RWPE1 (cell line): ENCODE data around the gene IFNA13.

ENCODE experiments used
- CTCF ChIA-PET: fragments of 350-600 bp; sonication (Branson Sonifier 250); formaldehyde crosslinking; extraction: SDS; loops from one replicate; lab custom pipeline; 2021; lab: Yijun Ruan, JAX
- POLR2A ChIA-PET: fragments of 400-600 bp; formaldehyde crosslinking; extraction: SDS; loops from one replicate; lab custom pipeline; 2020; ENCODE audit warnings: antibody characterized with exemption; ENCODE audit not compliant: low non-redundant PET; lab: Yijun Ruan, JAX
- DNase-seq: peaks from one replicate; pipeline ENCODE4 v3.0.0; 2012; ENCODE audit warnings: low spot score
- H3K27ac ChIP-seq: fragments of 450-650 bp; 2 replicates; pipeline ENCODE4 v1.5.1; 2017
- TF ChIP-seq, protein P1 (sequence below): fragments of 450-650 bp; conservative IDR thresholded peaks from 2 replicates; pipeline ENCODE4 v1.5.1; 2017; ENCODE audit warnings: low read depth, mild to moderate bottlenecking

IFNA13 gene

GRCh38 chr9:21408817-21409216 is 41.0 kb upstream of the IFNA13 start, which contains the start of gene IFNA8:
TSS of gene IFNA8 (plus strand) at chr9:21409117. CDS start at chr9:21409177, 60 bp downstream.
- TF ChIP-seq, protein P1, sequence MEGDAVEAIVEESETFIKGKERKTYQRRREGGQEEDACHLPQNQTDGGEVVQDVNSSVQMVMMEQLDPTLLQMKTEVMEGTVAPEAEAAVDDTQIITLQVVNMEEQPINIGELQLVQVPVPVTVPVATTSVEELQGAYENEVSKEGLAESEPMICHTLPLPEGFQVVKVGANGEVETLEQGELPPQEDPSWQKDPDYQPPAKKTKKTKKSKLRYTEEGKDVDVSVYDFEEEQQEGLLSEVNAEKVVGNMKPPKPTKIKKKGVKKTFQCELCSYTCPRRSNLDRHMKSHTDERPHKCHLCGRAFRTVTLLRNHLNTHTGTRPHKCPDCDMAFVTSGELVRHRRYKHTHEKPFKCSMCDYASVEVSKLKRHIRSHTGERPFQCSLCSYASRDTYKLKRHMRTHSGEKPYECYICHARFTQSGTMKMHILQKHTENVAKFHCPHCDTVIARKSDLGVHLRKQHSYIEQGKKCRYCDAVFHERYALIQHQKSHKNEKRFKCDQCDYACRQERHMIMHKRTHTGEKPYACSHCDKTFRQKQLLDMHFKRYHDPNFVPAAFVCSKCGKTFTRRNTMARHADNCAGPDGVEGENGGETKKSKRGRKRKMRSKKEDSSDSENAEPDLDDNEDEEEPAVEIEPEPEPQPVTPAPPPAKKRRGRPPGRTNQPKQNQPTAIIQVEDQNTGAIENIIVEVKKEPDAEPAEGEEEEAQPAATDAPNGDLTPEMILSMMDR: no peak
- CTCF ChIA-PET: no interaction called here
- POLR2A ChIA-PET: no interaction called here
- no peak for DNase-seq
- no peak within 1 kb of the TSS for H3K27ac ChIP-seq

DNA sequence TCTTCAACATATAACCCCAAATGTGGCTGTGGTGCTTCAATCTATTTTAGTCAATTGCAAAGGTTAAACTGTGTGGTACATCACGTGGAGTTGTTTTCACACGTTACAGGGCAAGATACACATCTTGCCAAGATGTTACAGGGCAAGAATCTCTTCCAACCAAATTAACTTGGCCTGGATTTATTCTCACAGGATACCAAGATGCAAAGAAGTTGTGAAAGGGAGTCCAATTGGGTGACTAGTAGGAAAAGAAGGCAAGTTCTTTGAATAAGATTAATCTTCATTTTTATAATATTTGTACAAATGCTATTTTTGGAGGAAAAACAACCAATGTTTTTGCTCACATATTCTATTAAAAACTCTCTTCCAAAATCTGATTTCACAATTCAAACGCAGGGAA is 36.3 kb upstream of the IFNA13 start:
- POLR2A ChIA-PET: no interaction called here
- DNase-seq: no peak
- TF ChIP-seq, protein P1: no peak
- CTCF ChIA-PET: no interaction called here
- H3K27ac ChIP-seq: no peak overlapping the region

DNA sequence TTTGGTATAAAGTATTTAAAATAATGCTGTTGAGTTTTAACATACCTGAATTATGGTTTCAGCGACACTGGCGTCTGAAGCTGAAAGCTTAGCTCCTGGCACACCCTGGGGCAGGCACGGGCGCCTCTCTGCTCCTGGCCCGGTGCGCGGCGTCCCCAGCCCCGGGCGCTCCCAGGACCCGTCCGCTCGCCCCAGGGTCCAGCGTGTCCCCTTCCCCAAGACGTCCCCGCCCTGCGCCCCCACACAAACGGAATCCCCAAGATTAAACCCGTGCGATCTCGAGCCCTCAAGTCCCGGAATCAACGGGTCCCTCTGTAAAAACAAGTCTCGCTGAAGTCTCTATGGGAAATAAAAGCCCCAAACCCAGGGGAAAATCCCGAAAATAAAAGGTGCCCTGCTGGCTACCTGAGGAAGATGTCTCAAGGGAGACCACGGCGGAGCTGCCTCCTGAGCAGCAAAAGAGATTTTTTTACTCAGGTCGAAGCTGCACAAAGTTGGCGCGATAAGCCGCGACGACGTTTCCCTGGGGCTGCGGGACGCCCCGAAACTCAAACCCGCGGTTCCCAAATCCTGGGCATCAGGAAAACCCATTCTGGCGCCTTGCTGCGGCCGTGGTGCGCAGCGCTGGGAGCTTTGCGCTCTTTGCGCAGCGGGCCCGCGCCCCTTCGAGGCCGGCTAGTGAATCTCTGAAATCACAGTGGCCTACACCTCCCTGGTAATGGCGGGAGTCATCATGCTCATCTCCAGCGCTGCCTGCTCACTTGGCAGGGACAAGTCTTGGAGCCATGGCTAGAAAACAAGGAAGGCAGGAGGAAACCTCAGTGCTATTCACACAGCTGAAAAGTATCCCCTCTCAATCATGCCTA is 34.8 kb upstream of the IFNA13 start:
- POLR2A ChIA-PET: no interaction called here
- H3K27ac ChIP-seq: no peak overlapping the region
- CTCF ChIA-PET: interaction anchor here (0.9 kb wide), 2 partner anchors 24 to 32 kb away, joined by 4 to 6 read pairs; no protein-coding TSS in a partner anchor
- DNase-seq: no peak
- TF ChIP-seq, protein P1: peak; percentile 42

- ChIA-PET POLR2A (no interaction called here), CTCF (interaction anchor here (0.7 kb wide), 1 partner anchor 10 kb away, joined by 3 read pairs; no protein-coding TSS in a partner anchor)
- DNase-seq: no peak
- no peak overlapping the region for H3K27ac ChIP-seq
- TF ChIP-seq, protein P1: no peak
These were observed 32.1 kb upstream of the IFNA13 start for GRCh38 chr9:21399956-21400355.

- ChIA-PET CTCF (interaction anchor here (0.6 to 0.7 kb wide), 2 partner anchors 10 to 214 kb away, joined by 3 read pairs; no protein-coding TSS in a partner anchor), POLR2A (no interaction called here)
- no peak overlapping the region for H3K27ac ChIP-seq
- no peak for DNase-seq
- TF ChIP-seq, protein P1: no peak
These were observed 31.2 kb upstream of the IFNA13 start for GRCh38 chr9:21398955-21399489.

DNA sequence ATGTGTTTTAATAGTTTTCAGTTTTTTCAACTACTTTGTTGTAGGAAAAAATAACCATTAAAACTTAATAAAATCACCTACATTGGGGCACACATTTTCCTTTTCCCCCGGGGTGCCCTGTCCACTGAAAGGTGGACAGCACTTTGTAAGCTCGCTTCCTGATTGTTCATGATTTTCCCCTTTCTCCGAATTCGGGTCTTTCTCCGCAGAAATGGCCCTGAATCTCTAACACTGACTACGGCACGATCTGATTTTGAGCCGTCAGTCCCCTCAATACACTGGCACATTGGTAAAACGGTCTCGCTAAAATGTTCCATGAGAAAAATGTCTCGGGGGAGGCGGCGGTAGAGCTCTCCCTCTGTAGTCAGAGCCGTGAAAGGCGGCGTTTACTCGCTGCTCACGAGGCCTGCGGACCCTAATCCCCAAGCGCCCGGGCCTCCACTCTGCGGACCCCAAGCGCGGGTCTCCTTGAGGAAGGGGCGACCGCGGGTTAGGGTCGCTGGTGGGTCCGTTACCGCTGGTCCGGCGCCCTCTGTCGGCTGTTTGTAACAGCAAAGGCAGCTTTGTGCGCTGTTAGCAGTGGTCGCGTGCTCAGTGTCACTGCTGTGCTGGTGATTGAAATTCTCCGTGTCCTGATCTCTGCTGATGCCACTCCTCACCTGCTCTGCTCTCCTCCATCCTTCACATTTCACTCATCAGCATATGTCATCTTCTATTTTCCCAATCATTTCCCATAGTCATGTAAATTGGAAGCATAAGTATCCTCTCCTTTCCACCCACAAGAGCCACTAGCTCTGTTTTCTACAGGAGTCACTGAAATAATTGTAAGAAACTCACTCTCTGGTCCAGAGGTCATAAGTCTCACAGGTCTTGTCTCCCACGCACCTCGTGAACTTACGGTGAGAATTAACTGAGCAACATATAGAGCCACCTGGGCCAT is 28.2 kb upstream of the IFNA13 start:
- TF ChIP-seq, protein P1: peak; percentile 72
- no peak for DNase-seq
- ChIA-PET CTCF (interaction anchor here (0.5 to 2.0 kb wide), 15 partner anchors 9 to 999 kb away, joined by 3 to 9 read pairs (median 4); partner anchors contain the start of gene IFNA2), POLR2A (no interaction called here)
- no peak overlapping the region for H3K27ac ChIP-seq
